HepG2 (cell line): ENCODE measurements around the gene INPP5K. TPM values are rescaled to one million over a fixed set of nuclear protein-coding genes. Genes with fewer than 3 reads are reported as not detected.

ENCODE experiments used
- AHDC1 ChIP-seq: sonication (generic); formaldehyde crosslinking; IDR thresholded peaks from 2 replicates; pipeline ENCODE4 v1.5.1; 2020; ENCODE audit warnings: mild to moderate bottlenecking, missing genetic modification reagents, borderline replicate concordance
- ARHGAP35 ChIP-seq: sonication (generic); formaldehyde crosslinking; IDR thresholded peaks from 2 replicates; pipeline ENCODE4 v1.9.0; 2022; ENCODE audit warnings: mild to moderate bottlenecking, inconsistent platforms, moderate library complexity, missing genetic modification reagents, borderline replicate concordance
- ETV5 ChIP-seq: IDR thresholded peaks from 2 replicates; pipeline ENCODE4 v1.6.1; 2018; ENCODE audit warnings: missing biosample characterization, missing genetic modification reagents, inconsistent platforms, borderline replicate concordance
- GPN1 ChIP-seq: sonication (generic); formaldehyde crosslinking; IDR thresholded peaks from 2 replicates; pipeline ENCODE4 v1.5.1; 2020; ENCODE audit warnings: missing genetic modification reagents, borderline replicate concordance
- NCOA2 ChIP-seq: sonication (generic); formaldehyde crosslinking; IDR thresholded peaks from 2 replicates; pipeline ENCODE4 v1.8.0; 2022; ENCODE audit warnings: inconsistent platforms
- SNAI1 ChIP-seq: sonication (generic); formaldehyde crosslinking; IDR thresholded peaks from 2 replicates; pipeline ENCODE4 v1.5.0; 2020; ENCODE audit warnings: mild to moderate bottlenecking, missing genetic modification reagents, borderline replicate concordance
- SP4 ChIP-seq: sonication (generic); formaldehyde crosslinking; IDR thresholded peaks from 2 replicates; pipeline ENCODE4 v1.8.1; 2023; ENCODE audit warnings: mild to moderate bottlenecking, missing genetic modification reagents
- ZBTB7A ChIP-seq: sonication (generic); formaldehyde crosslinking; IDR thresholded peaks from 2 replicates; pipeline ENCODE4 v1.8.0; 2022; ENCODE audit warnings: mild to moderate bottlenecking, missing genetic modification reagents
- ZNF331 ChIP-seq: sonication (generic); formaldehyde crosslinking; IDR thresholded peaks from 2 replicates; pipeline ENCODE4 v1.4.0; 2020; ENCODE audit warnings: missing genetic modification reagents
- ZNF337 ChIP-seq: sonication (generic); formaldehyde crosslinking; IDR thresholded peaks from 2 replicates; pipeline ENCODE4 v1.5.1; 2020; ENCODE audit warnings: missing genetic modification reagents, low read depth, mild to moderate bottlenecking, borderline replicate concordance
- ZSCAN29 ChIP-seq: sonication (generic); formaldehyde crosslinking; conservative IDR thresholded peaks from 2 replicates; pipeline ENCODE4 v1.4.0; 2020; ENCODE audit warnings: mild to moderate bottlenecking, missing genetic modification reagents
- polyA plus RNA-seq, 8 experiments: library from polyadenylated mRNA; depleted of rRNA in 3 of 8; stranded (reverse) in 7 of 8; unstranded in 1 of 8; fragments of >200 nt; fragmentation: Illumina TruSeq in 4 of 8; extraction: Trizol in 4 of 8; gene quantifications; 2 replicates each; pipeline versions ENCODE4 v1.2.1 to v1.2.3, GENCODE V29; 2011 to 2016; ENCODE audit warnings: low read depth in 4 of 8, missing spikeins in 1 of 8, mixed read lengths in 1 of 8; ENCODE audit not compliant: insufficient read depth in 1 of 8
- total RNA-seq, 5 experiments: library from RNA; depleted of rRNA; stranded (reverse); fragments of >200 nt; fragmentation: Illumina TruSeq; extraction: Trizol; gene quantifications; 2 replicates each; pipeline ENCODE4 v1.2.3, GENCODE V29; 2016; ENCODE audit warnings: low read depth in 1 of 5
- TF ChIP-seq, protein P1 (sequence below), 2 experiments: fragments of 450-650 bp in 1 of 2; sonication (generic) in 1 of 2; formaldehyde crosslinking; IDR thresholded peaks; 2 replicates each; pipeline versions ENCODE4 v1.5.0 to v1.8.0; 2020 to 2022; ENCODE audit warnings: mild to moderate bottlenecking in 1 of 2, missing genetic modification reagents in 1 of 2
- TF ChIP-seq, protein P2 (sequence below): fragments of 450-650 bp; IDR thresholded peaks from 2 replicates; pipeline ENCODE4 v1.6.1; 2017; ENCODE audit warnings: mild to moderate bottlenecking

INPP5K gene
- total and polyA plus RNA-seq, 2 of the 13 experiments (the other 11 are each of a cell fraction or from before 2014, with no cell fraction given) = 4.8 to 9.6 TPM

DNA sequence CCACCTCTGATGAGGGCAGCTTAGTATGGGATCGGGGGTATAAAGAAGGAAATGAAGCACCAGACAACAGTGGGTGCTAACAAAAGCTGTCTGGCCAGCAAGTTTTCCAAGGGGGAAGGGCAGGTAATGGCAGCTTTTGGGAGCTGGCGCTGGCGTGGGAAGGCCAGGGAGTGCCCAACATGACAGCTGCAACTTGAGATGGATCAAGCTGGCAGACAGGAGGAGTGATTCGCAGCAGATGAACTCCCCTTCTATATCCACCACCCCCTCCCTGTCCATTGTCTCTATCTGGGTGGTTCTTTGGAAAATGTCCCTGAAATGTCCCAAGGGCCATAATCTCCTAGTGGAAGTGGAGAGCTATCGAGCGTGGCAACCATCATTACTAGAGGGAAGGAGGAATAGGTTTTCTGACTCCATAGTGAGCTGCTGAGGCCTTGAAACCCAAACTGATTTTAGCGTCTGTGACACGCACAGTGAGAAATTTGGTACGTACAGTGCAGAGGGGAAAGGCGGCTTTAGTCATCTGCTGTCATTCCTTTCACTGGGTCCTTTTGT, 4.8 kb upstream of the INPP5K start (continued):
- TF ChIP-seq, protein P1, sequence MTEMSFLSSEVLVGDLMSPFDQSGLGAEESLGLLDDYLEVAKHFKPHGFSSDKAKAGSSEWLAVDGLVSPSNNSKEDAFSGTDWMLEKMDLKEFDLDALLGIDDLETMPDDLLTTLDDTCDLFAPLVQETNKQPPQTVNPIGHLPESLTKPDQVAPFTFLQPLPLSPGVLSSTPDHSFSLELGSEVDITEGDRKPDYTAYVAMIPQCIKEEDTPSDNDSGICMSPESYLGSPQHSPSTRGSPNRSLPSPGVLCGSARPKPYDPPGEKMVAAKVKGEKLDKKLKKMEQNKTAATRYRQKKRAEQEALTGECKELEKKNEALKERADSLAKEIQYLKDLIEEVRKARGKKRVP (CRISPR knock-in tag; IDR thresholded peaks at IDR 0.05) = no peak
- TF ChIP-seq, protein P2, sequence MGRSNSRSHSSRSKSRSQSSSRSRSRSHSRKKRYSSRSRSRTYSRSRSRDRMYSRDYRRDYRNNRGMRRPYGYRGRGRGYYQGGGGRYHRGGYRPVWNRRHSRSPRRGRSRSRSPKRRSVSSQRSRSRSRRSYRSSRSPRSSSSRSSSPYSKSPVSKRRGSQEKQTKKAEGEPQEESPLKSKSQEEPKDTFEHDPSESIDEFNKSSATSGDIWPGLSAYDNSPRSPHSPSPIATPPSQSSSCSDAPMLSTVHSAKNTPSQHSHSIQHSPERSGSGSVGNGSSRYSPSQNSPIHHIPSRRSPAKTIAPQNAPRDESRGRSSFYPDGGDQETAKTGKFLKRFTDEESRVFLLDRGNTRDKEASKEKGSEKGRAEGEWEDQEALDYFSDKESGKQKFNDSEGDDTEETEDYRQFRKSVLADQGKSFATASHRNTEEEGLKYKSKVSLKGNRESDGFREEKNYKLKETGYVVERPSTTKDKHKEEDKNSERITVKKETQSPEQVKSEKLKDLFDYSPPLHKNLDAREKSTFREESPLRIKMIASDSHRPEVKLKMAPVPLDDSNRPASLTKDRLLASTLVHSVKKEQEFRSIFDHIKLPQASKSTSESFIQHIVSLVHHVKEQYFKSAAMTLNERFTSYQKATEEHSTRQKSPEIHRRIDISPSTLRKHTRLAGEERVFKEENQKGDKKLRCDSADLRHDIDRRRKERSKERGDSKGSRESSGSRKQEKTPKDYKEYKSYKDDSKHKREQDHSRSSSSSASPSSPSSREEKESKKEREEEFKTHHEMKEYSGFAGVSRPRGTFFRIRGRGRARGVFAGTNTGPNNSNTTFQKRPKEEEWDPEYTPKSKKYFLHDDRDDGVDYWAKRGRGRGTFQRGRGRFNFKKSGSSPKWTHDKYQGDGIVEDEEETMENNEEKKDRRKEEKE = no peak
- no peak for TF ChIP-seq AHDC1
- TF ChIP-seq GPN1 = no peak
- no peak for TF ChIP-seq ETV5 (CRISPR knock-in tag)
- TF ChIP-seq ZNF331 (CRISPR knock-in tag) = no peak
- no peak for TF ChIP-seq SNAI1 (CRISPR knock-in tag)
- no peak for TF ChIP-seq ARHGAP35 (CRISPR knock-in tag)
- TF ChIP-seq ZSCAN29 (CRISPR knock-in tag) = no peak
- no peak for TF ChIP-seq ZNF337 (CRISPR knock-in tag)
- no peak for TF ChIP-seq ZBTB7A (CRISPR knock-in tag)
- TF ChIP-seq NCOA2 (CRISPR knock-in tag) = no peak
- TF ChIP-seq SP4 (CRISPR knock-in tag) = no peak
- TF ChIP-seq, all 625 proteins: peak for 0
